ENCODE data around the gene COL23A1.

- TF ChIP-seq, protein P1, sequence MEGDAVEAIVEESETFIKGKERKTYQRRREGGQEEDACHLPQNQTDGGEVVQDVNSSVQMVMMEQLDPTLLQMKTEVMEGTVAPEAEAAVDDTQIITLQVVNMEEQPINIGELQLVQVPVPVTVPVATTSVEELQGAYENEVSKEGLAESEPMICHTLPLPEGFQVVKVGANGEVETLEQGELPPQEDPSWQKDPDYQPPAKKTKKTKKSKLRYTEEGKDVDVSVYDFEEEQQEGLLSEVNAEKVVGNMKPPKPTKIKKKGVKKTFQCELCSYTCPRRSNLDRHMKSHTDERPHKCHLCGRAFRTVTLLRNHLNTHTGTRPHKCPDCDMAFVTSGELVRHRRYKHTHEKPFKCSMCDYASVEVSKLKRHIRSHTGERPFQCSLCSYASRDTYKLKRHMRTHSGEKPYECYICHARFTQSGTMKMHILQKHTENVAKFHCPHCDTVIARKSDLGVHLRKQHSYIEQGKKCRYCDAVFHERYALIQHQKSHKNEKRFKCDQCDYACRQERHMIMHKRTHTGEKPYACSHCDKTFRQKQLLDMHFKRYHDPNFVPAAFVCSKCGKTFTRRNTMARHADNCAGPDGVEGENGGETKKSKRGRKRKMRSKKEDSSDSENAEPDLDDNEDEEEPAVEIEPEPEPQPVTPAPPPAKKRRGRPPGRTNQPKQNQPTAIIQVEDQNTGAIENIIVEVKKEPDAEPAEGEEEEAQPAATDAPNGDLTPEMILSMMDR (optimal IDR thresholded peaks at IDR 0.05 in 1 of 3, IDR thresholded peaks at IDR 0.05 in 1 of 3, conservative IDR thresholded peaks at IDR 0.05 in 1 of 3; ENCODE audit: extremely low read depth in 1 of 3, insufficient read depth in 2 of 3, low read length in 3 of 3): no peak
- no peak for TF ChIP-seq EZH2 (IDR thresholded peaks at IDR 0.05; ENCODE audit: low read length)
Measured at GRCh38 chr5:178360926-178361235, 229.3 kb downstream of the COL23A1 start.
